ENCODE data around the gene APCDD1L.

APCDD1L gene

DNA sequence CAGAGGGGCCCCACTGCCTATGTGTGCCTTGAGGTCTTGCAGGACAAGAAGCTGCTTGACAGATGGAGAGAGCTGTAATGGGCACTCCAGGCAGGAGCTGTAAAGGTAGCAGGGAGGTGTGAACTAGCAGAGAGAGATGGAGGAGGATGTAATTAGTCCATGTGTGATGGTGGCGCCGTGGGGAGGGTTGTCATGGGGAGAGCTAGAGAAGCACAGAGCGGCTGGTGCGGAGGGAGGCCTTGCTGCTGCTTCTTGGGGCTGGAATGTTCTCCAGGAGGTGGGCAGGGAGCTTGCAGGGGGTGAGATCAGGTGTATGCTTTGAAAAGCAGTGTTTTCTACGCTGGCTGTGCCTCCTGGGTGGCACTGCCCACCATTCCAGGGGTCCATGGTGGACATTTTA is 32.1 kb downstream of the APCDD1L start:
- TF ChIP-seq CTCF (IDR thresholded peaks at IDR 0.05): no peak
- no peak overlapping the region for H3K4me2 ChIP-seq (ENCODE audit: low read length)

DNA sequence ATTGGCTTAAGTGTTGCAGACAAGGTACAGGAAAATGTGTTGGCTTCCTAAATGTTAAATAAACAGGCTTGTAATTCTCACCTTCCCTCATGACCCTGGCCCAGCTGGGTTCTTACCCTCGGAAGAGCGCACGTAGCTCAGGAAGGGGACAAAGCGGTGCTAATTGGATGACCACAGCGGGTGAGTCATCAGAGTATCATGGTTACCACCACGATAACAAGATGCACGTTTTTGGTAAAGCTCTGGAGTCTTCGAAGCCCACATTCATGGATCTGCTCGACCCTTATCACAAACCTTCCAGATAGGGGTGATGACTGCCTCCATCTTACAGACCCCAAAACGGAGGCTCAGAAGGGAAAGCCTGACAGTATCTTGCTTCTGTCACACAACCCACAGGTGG is 32.8 kb downstream of the APCDD1L start:
- no peaks in the 10 kb centered on the region for H3K79me2 ChIP-seq
- H3K9me3 ChIP-seq (ENCODE audit: control insufficient read depth, low read length): no peaks in the 10 kb centered on the region
- no peak overlapping the region for H3K27ac ChIP-seq
- no peak overlapping the region for H3K4me3 ChIP-seq (ENCODE audit: low read depth, low read length)
- H3K4me2 ChIP-seq (ENCODE audit: low read length): no peak overlapping the region
- H3K4me1 ChIP-seq: no peaks in the 10 kb centered on the region
- no peak for TF ChIP-seq CTCF (IDR thresholded peaks at IDR 0.05)
- H3K9ac ChIP-seq: no peak overlapping the region
- H3K36me3 ChIP-seq (ENCODE audit: control insufficient read depth, insufficient read depth, low read length): no peaks in the 10 kb centered on the region
- no peaks in the 10 kb centered on the region for H3K27me3 ChIP-seq (ENCODE audit: control insufficient read depth, insufficient read depth, low read length)
- no peak overlapping the region for H2AFZ ChIP-seq

More for the DNA sequence above, 32.1 kb downstream of the APCDD1L start:
- no peaks in the 10 kb centered on the region for H3K9me3 ChIP-seq (ENCODE audit: control insufficient read depth, low read length)
- H3K27ac ChIP-seq: no peak overlapping the region
- H3K27me3 ChIP-seq (ENCODE audit: control insufficient read depth, insufficient read depth, low read length): no peaks in the 10 kb centered on the region
- no peaks in the 10 kb centered on the region for H3K36me3 ChIP-seq (ENCODE audit: control insufficient read depth, insufficient read depth, low read length)
- no peaks in the 10 kb centered on the region for H3K4me1 ChIP-seq
- H3K4me3 ChIP-seq (ENCODE audit: low read depth, low read length): no peak overlapping the region
- no peaks in the 10 kb centered on the region for H3K79me2 ChIP-seq
- H3K9ac ChIP-seq: no peak overlapping the region
- H2AFZ ChIP-seq: no peak overlapping the region

- no peak for TF ChIP-seq CTCF (IDR thresholded peaks at IDR 0.05)
Measured at GRCh38 chr20:58481481-58482021, 33.6 kb downstream of the APCDD1L start.

GRCh38 chr20:58480551-58481336 is 34.5 kb downstream of the APCDD1L start:
- Histone ChIP-seq H3K4me3 (ENCODE audit: low read depth, low read length) (no peak overlapping the region), H3K4me2 (ENCODE audit: low read length) (no peak overlapping the region), H3K9me3 (ENCODE audit: control insufficient read depth, low read length) (no peaks in the 10 kb centered on the region), H3K27me3 (ENCODE audit: control insufficient read depth, insufficient read depth, low read length) (no peaks in the 10 kb centered on the region), H3K79me2 (no peaks in the 10 kb centered on the region), H3K27ac (no peak overlapping the region), H3K9ac (no peak overlapping the region), H3K4me1 (no peaks in the 10 kb centered on the region), H3K36me3 (ENCODE audit: control insufficient read depth, insufficient read depth, low read length) (no peaks in the 10 kb centered on the region), H2AFZ (no peak overlapping the region)
- no peak for TF ChIP-seq CTCF (IDR thresholded peaks at IDR 0.05)

More at GRCh38 chr20:58481481-58482021, 33.6 kb downstream of the APCDD1L start:
- H3K9me3 ChIP-seq (ENCODE audit: control insufficient read depth, low read length): no peaks in the 10 kb centered on the region
- H2AFZ ChIP-seq: no peak overlapping the region
- no peaks in the 10 kb centered on the region for H3K4me1 ChIP-seq
- H3K79me2 ChIP-seq: no peaks in the 10 kb centered on the region
- no peaks in the 10 kb centered on the region for H3K36me3 ChIP-seq (ENCODE audit: control insufficient read depth, insufficient read depth, low read length)
- no peak overlapping the region for H3K4me2 ChIP-seq (ENCODE audit: low read length)
- no peak overlapping the region for H3K27ac ChIP-seq
- no peaks in the 10 kb centered on the region for H3K27me3 ChIP-seq (ENCODE audit: control insufficient read depth, insufficient read depth, low read length)
- H3K9ac ChIP-seq: no peak overlapping the region
- no peak overlapping the region for H3K4me3 ChIP-seq (ENCODE audit: low read depth, low read length)
